GM23248 (cell line): ENCODE results near the gene HSFX3. TPM values are rescaled to one million over a fixed set of nuclear protein-coding genes. Genes with fewer than 3 reads are reported as not detected.

ENCODE experiments used
- DNase-seq: peaks from one replicate; pipeline ENCODE4 v3.0.0-alpha.2; 2015
- H2AFZ ChIP-seq: fragments of 200-600 bp; sonication (generic); 2 replicates; pipeline ENCODE4 v1.6.1; 2016; ENCODE audit warnings: antibody characterized with exemption
- H3F3A ChIP-seq: fragments of 200-600 bp; sonication (generic); 2 replicates; pipeline ENCODE4 v1.6.1; 2016; ENCODE audit warnings: mild to moderate bottlenecking, antibody characterized with exemption, mixed run types; ENCODE audit not compliant: insufficient read depth
- H3K27ac ChIP-seq: fragments of 200-600 bp; sonication (generic); 2 replicates; pipeline ENCODE4 v1.5.1; 2016; ENCODE audit warnings: mild to moderate bottlenecking
- H3K27me3 ChIP-seq: fragments of 200-600 bp; sonication (generic); replicated peaks from 2 replicates; pipeline ENCODE4 v1.6.1; 2016; ENCODE audit warnings: mild to moderate bottlenecking; ENCODE audit not compliant: insufficient read depth
- H3K36me3 ChIP-seq: fragments of 200-600 bp; sonication (generic); 2 replicates; pipeline ENCODE4 v1.6.1; 2016; ENCODE audit warnings: low read depth, mild to moderate bottlenecking
- H3K4me1 ChIP-seq: fragments of 200-600 bp; sonication (generic); 2 replicates; pipeline ENCODE4 v1.6.1; 2016; ENCODE audit warnings: mild to moderate bottlenecking; ENCODE audit not compliant: insufficient read depth
- H3K4me2 ChIP-seq: fragments of 200-600 bp; sonication (generic); one replicate; pipeline ENCODE4 v1.6.1; 2016; ENCODE audit warnings: mild to moderate bottlenecking; ENCODE audit not compliant: unreplicated experiment
- H3K4me3 ChIP-seq: fragments of 200-600 bp; sonication (generic); 2 replicates; pipeline ENCODE4 v1.5.1; 2016; ENCODE audit warnings: mild to moderate bottlenecking
- H3K79me2 ChIP-seq: fragments of 200-600 bp; sonication (generic); 2 replicates; pipeline ENCODE4 v1.6.1; 2016; ENCODE audit warnings: mild to moderate bottlenecking; ENCODE audit not compliant: insufficient read depth
- H3K9ac ChIP-seq: fragments of 200-600 bp; sonication (generic); 2 replicates; pipeline ENCODE4 v1.6.1; 2016; ENCODE audit warnings: mild to moderate bottlenecking
- H3K9me2 ChIP-seq: fragments of 200-600 bp; sonication (generic); 2 replicates; pipeline ENCODE4 v1.6.1; 2016; ENCODE audit warnings: mixed run types, mild to moderate bottlenecking, moderate library complexity; ENCODE audit not compliant: insufficient read depth
- H3K9me3 ChIP-seq: fragments of 200-600 bp; sonication (generic); one replicate; pipeline ENCODE4 v1.6.1; 2017; ENCODE audit warnings: low read depth
- H4K20me1 ChIP-seq: fragments of 200-600 bp; sonication (generic); 2 replicates; pipeline ENCODE4 v1.6.0; 2016; ENCODE audit not compliant: insufficient read depth
- EZH2 ChIP-seq: fragments of 200-600 bp; sonication (generic); IDR thresholded peaks from 2 replicates; pipeline ENCODE4 v1.6.1; 2018; ENCODE audit warnings: antibody characterized with exemption, mild to moderate bottlenecking; ENCODE audit not compliant: insufficient read depth, poor library complexity, severe bottlenecking
- EZH2phosphoT487 ChIP-seq: fragments of 200-600 bp; sonication (generic); IDR thresholded peaks from 2 replicates; pipeline ENCODE4 v1.6.1; 2018; ENCODE audit warnings: antibody characterized with exemption, moderate library complexity, mild to moderate bottlenecking, low read depth; ENCODE audit not compliant: insufficient read depth
- WGBS, 2 experiments: methylation state at CpG; one replicate each; pipeline ENCODE4 v1.1.6; 2015 to 2017; ENCODE audit warnings: low lambda C conversion rate in 2 of 2, low coverage in 1 of 2; ENCODE audit errors: missing lambda C conversion rate in 2 of 2; 5-methylcytosine and 5-hydroxymethylcytosine counted together
- in situ Hi-C: fragments of 300-500 bp; cut with MboI; formaldehyde crosslinking; loops from 2 replicates; pipeline ENCODE4 v1.15.0; 2020
- polyA plus RNA-seq: library from polyadenylated mRNA; unstranded; fragments of >200 nt; fragmentation: Nextera tagmentation; extraction: Ambion mirVana; gene quantifications from 2 replicates; pipeline ENCODE4 v1.2.1, GENCODE V29; 2016
- total RNA-seq: library from RNA; depleted of rRNA; stranded (reverse); fragments of >200 nt; shearing (Covaris generic); gene quantifications from 2 replicates; pipeline ENCODE4 v1.2.3, GENCODE V29; 2014; rRNA removed

Gene HSFX3
- total and polyA plus RNA-seq, 2 experiments from 2014 or later, result not detected

DNA sequence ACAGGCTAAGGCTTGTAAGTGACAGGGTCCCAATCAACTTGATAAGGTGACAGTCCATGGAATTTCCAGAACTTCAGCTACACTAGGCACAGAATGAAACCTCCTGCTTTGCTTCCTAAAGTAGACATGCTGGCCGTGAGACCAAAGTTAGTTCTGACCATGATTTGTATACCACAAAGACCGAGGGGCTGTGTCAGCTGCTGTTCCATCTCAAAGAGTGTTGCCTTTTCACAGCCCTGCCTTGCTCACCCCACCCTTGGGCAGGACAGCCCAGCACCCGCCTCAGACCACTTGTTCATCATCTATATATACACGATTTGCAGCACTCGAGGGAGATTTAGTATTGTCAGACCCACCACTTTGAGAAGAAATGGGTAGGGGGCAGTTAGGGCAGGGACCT, 50.0 kb downstream of the HSFX3 start:
- 82 to 87% methylated on average over 4 to 5 of the region's 5 CpGs for WGBS, 2 experiments
- H4K20me1 ChIP-seq, result no peaks in the 10 kb centered on the region
- in situ Hi-C loops, result loop anchor here (25.0 kb wide), 1 partner anchor 637 kb away; no protein-coding TSS in a partner anchor

GRCh38 chrX:149498767-149499166, 51.0 kb downstream of the HSFX3 start:
- Histone ChIP-seq H4K20me1 (no peaks in the 10 kb centered on the region), H3F3A (peaks cover 36% of the 10 kb centered on the region), H3K9me2 (no peaks in the 10 kb centered on the region), H2AFZ (no peak overlapping the region), H3K4me3 (no peak overlapping the region), H3K9me3 (no peaks in the 10 kb centered on the region), H3K9ac (no peak overlapping the region), H3K27ac (no peak overlapping the region), H3K4me1 (peaks cover 39% of the 10 kb centered on the region), H3K79me2 (no peaks in the 10 kb centered on the region), H3K36me3 (peaks cover 13% of the 10 kb centered on the region; the same call in 1 of the 2 replicates), H3K27me3 (no peaks in the 10 kb centered on the region), H3K4me2 (no peak overlapping the region)
- no peak for TF ChIP-seq EZH2
- TF ChIP-seq EZH2phosphoT487, result no peak
- 47 to 72% methylated on average over 2 to 4 of the region's 4 CpGs for WGBS, 2 experiments
- DNase-seq, result no peak
- in situ Hi-C loops, result loop anchor here (25.0 kb wide), 1 partner anchor 636 kb away; no protein-coding TSS in a partner anchor

More for the DNA sequence above, 50.0 kb downstream of the HSFX3 start:
- Histone ChIP-seq H2AFZ (no peak overlapping the region), H3K79me2 (peaks cover 9% of the 10 kb centered on the region), H3K9me3 (no peaks in the 10 kb centered on the region), H3F3A (peaks cover 32% of the 10 kb centered on the region), H3K27ac (no peak overlapping the region), H3K9me2 (no peaks in the 10 kb centered on the region), H3K27me3 (no peaks in the 10 kb centered on the region), H3K4me3 (no peak overlapping the region), H3K36me3 (peaks cover 13% of the 10 kb centered on the region; the same call in 1 of the 2 replicates), H3K4me2 (no peak overlapping the region), H3K4me1 (peaks cover 32% of the 10 kb centered on the region), H3K9ac (no peak overlapping the region)
- no peak for TF ChIP-seq EZH2
- no peak for DNase-seq

Other genes starting within 250 kb of the HSFX3 start
- gene IDS, start 44.6 kb downstream of the HSFX3 start, total RNA-seq, result 38.2 and 47.7 TPM in 2 replicates
- 78.4 and 79.5 TPM in 2 replicates for gene IDS, start 44.6 kb downstream of the HSFX3 start, polyA plus RNA-seq
- 10.4 and 10.6 TPM in 2 replicates for gene EOLA1, start 8.9 kb downstream of the HSFX3 start, total RNA-seq
- gene EOLA1, start 8.9 kb downstream of the HSFX3 start, polyA plus RNA-seq, result 12.0 and 12.3 TPM in 2 replicates
- gene MAGEA9B, start 37.5 kb upstream of the HSFX3 start, total RNA-seq, result not detected in 2 replicates
- not detected in 2 replicates for gene MAGEA9B, start 37.5 kb upstream of the HSFX3 start, polyA plus RNA-seq
- 0.43 TPM in 1 of 2 replicates, not detected in the other for gene HSFX2, start 45.4 kb upstream of the HSFX3 start, total RNA-seq
- gene HSFX2, start 45.4 kb upstream of the HSFX3 start, polyA plus RNA-seq, result not detected in 2 replicates
- gene TMEM185A, start 81.9 kb upstream of the HSFX3 start, total RNA-seq, result 14.0 and 14.7 TPM in 2 replicates
- 13.6 and 15.3 TPM in 2 replicates for gene TMEM185A, start 81.9 kb upstream of the HSFX3 start, polyA plus RNA-seq
- gene MAGEA11, start 162.1 kb upstream of the HSFX3 start, total RNA-seq, result not detected in 2 replicates
- gene MAGEA11, start 162.1 kb upstream of the HSFX3 start, polyA plus RNA-seq, result not detected in 2 replicates
- gene HSFX1, start 224.1 kb upstream of the HSFX3 start, total RNA-seq, result 0.25 and 0.65 TPM in 2 replicates
- 0.09 TPM in 1 of 2 replicates, not detected in the other for gene HSFX1, start 224.1 kb upstream of the HSFX3 start, polyA plus RNA-seq
- gene MAGEA9, start 232.0 kb upstream of the HSFX3 start, total RNA-seq, result not detected in 2 replicates
- not detected in 2 replicates for gene MAGEA9, start 232.0 kb upstream of the HSFX3 start, polyA plus RNA-seq